ENCODE results near the gene BMERB1.
A peak's percentile ranks its signal among the peaks of the same experiment; 100 is the strongest.
"Not testable (repeated sequence)": the region's sequence is repeated elsewhere in the genome, so short reads cannot be mapped to it uniquely, and the experiment has no call there.

Gene BMERB1

DNA sequence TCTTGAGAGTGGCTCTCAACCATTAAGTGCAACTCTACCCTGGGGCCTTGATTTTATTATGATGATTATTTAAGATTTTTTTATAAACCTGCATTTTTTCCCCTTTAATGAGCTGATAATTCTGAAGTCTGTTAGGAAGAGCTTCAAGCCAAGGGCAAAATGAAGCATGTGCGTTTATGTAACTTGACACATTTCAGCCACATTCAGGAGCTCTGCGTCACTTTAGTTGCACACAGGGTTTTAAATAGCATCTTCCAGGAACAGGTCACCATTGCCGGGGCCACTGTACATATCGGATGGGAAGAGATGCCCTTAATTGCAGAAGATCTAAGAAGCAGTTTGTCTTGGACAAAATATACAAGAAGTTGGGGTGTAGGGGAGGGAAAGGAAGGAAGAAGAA is 89.6 kb downstream of the BMERB1 start:
- DNase-seq (ENCODE audit: low read depth in 2 of 2), result no peak

DNA sequence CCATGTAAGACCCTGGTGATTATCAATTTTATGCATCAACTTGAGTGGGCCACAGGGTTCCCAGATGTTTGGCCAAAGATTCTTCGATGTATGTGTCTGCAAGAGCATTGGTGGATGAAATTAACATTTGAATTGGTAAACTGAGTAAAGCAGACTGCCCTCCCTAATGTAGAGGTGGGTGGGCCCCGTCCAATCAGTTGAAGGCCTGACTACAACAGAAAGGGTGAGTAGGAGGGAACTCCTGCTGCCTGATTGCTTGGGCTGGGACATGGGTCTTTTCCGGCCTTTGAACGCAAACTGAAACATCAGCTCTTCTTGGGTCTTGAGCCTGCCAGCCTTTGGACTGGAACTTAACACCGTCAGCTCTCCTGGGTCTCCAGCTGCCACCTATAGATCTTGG is 90.6 kb downstream of the BMERB1 start:
- no peak for DNase-seq (ENCODE audit: low read depth in 2 of 2)

DNA sequence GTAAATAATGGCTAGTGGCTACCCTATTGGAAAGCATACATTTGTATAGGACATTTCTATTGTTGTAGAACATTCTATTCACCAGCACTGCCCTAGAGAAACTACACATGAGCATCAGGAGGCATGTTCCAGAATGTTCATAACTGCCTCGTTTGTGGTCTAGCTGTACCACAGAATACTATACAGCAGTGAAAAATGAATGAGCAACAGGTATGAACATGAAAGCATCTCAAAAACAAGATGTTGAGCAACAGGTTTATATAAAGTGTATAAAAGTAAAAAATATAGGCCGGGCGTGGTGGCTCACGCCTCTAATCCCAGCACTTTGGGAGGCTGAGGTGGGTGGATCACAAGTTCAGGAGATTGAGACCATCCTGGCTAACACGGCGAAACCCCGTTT is 91.7 kb downstream of the BMERB1 start:
- DNase-seq (ENCODE audit: low read depth in 2 of 2), result no peak

DNA sequence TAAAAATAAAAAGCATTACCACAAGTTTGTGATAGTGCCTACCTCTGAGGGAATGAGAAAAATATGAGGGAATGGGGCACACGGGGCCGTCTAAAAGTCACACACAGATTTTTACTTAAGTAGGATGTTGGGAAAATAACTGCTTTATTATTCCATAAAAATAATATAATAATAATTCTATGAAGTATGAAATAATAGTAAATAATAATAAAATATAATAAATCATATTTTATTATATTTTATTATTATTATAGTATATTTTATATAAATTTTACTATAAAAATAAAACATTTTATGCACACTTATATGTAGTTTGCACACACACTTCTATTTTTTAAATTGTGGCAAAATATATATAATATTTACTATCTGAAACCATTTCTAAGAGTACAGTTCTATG is 92.3 kb downstream of the BMERB1 start:
- no peak for DNase-seq (ENCODE audit: low read depth in 2 of 2)

DNA sequence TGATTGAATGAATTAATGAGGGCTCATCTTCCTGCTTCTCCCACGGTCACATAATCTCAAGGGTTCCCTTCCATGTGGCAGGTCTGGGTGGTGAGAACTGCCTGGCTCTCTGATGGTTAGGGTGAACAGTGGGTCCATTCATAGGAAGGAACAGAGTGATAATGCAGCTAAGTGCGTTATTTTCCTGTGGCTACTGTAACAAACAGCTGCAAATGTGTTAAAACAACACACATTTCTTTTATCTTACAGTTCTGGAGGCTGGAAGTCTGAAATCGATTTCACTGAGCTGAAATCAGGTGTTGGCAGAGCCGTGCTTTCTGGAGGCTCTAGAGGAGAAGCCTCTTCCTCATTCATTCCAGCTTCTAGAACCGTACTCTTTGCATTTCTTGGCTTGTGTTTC is 95.3 kb downstream of the BMERB1 start:
- no peak for DNase-seq (ENCODE audit: low read depth in 2 of 2)

DNA sequence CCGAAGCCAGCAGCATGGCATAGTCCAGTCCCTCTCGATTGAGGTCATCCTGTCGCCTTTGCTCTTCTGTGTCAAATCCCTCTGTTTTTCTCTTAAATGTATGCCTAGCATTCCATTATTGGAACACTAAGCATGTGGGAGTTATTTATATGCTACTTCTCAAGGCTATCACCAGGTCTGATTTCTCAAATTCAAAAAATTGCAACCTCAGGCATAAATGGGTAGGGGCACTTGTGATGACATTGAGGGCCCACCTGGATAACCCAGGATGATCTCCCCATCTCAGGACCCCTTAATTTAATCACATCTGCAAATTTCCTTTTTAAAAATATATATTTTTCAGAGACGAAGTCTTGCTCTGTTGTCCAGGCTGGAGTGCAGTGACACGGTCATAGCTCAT is 95.7 kb downstream of the BMERB1 start:
- no peak for DNase-seq (ENCODE audit: low read depth in 2 of 2)

DNA sequence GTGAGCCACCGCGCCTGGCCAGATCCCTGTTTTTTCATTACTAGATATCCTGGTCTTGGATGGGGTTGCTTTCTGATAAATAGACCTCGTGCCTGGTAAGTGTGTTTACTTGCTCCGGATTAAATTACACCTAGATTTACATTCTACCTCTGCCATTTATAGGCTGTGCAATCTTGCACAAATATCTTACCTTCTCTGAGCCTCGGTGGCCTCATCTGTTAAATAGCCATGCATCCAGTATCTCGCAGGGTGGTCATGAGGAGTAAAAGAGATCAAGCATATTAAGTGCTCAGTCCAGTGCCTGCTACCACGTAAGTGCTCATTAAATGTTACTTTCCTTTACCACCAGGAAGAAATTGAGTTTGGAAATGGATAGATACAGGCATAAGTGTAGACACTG is 98.4 kb downstream of the BMERB1 start:
- no peak for DNase-seq (ENCODE audit: low read depth in 2 of 2)

DNA sequence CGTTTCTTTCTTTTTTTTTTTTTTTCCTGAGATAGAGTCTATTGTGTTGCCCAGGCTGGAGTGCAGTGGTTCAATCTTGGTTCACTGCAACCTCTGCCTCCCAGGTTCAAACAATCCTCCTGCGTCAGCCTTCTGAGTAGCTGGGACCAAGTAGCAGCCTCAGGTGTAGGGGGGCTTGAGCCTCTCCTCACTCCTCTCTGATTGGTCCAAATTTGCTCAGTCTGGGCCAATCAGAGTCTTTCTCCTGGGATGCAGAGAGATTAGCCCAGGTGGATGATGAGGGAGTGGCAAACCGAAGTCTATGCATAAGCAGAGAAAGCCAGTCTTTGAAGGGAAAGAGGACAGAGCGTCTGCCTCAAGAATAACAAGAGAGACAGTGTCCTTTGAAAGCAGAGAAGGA is 99.0 kb downstream of the BMERB1 start:
- DNase-seq (ENCODE audit: low read depth in 2 of 2), result no peak

DNA sequence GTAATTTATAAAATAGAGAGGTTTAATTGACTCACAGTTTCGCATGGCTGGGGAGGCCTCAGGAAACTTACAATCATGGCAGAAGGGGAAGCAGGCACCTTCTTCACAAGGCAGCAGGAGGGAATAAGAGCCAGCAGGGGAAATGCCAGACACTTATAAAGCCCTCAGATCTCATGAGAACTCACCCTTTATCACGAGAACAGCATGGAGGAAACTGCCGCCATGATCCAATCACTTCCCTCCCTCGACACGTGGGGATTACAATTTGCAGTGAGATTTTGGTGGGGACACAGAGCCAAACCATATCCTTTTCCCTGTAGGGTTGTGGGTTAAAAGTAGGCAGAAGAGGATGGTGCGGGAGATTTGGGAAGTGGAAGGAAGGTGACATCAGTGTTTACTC is 101.4 kb downstream of the BMERB1 start:
- DNase-seq (ENCODE audit: low read depth in 2 of 2), result no peak

DNA sequence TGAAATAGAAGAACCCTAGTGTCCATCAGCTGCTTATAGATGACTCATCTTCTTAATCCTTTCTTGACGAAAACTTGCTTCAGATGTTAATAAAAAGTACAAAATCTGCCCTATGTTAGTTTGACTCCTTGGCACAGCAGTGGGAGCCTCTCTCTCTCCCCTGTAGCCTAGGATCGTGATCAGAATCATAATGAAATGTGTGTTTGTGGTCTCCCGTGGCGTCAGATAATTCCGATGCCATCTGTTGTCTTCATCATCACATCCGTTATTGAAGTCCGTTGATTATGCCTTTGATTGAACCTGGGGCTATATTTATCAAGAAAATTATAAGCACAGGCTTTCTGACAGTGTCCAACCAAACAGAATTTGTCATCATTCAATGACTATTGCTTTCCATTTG is 102.5 kb downstream of the BMERB1 start:
- DNase-seq (ENCODE audit: low read depth in 2 of 2), result no peak

DNA sequence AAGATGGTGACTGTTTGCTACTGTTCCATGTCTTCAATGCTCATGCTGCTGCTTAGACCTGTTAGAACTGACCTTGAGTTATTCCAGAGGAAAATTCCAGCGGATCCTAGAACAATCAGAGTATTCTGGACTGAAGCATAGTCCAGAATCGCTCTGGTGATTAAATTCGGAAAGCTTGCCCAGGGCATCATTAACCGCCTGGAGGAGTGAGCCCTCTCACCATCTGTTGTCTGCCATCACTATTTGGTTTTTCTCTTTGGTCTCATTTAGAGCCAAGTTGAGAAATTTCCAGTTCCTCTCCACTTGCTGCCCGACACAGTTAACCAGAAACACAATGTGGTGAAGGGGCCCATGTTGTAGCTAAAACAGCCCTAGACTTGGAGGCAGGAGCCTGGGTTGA is 104.1 kb downstream of the BMERB1 start:
- DNase-seq (ENCODE audit: low read depth in 2 of 2), result no peak

DNA sequence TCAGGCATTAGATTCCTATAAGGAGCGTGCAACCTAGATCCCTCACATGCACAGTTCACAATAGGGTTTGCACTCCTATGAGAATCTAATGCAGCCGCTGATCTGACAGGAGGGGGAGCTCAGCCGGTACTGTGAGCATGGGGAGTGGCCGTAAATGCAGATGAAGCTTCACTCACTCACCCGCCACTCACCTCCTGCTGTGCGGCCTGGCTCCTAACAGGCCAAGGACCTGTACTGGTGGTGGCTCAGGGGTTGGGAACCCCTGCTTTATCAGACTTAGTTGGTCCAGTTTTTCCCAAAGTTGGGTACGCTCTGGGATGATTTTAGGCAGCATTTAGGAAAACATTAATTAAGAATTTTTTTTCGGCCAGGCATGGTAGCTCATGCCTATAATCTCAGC is 104.8 kb downstream of the BMERB1 start:
- DNase-seq (ENCODE audit: low read depth in 2 of 2), result no peak

DNA sequence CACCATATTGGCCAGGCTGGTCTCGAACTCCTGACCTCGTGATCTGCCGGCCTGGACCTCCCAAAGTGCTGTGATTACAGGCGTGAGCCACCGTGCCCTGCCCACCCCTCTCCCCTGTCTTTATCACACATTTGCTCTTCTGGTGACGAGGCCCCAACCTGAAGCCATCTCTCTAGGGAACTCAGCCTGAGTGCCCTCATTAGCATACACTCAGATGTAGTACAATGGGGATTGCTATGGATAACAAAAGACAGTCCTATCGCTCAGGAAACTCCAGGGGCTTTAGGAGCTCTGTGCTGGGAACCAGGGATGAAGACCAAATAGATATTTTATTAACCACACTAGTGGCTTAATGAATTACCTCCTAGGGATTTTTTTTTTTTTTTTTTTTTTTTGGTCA is 107.9 kb downstream of the BMERB1 start:
- DNase-seq (ENCODE audit: low read depth in 2 of 2), result no peak

DNA sequence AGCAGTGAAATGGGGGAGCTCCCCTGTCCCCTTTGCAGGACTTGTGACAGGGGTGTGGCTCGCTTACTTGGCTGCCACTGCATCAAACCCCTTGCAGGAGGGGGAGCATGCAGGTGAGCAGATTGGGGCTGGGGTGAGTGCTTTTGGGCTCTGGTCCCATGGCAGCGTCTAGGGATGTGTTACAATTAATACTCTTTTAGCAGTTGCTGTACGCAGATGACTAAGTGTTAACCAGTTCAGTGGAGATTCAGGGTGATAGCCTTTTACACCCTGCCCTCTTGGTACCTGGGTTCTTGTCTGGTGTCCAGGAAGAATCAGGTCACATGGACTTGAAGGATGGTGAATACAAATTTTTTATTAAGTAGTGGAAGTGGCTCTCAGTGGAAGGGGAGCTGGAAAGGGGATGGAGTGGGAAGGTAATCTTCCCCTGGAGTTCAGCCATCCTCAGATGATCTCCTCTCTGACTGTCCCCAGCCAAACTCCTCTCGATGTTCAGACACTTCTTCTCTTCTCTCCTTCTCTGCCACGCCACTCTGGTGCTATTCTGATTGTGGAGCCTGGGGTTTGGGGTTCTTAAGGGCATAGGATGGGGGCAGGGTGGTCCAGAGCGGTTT is 108.5 kb downstream of the BMERB1 start:
- DNase-seq (ENCODE audit: low read depth in 2 of 2), result no peak

DNA sequence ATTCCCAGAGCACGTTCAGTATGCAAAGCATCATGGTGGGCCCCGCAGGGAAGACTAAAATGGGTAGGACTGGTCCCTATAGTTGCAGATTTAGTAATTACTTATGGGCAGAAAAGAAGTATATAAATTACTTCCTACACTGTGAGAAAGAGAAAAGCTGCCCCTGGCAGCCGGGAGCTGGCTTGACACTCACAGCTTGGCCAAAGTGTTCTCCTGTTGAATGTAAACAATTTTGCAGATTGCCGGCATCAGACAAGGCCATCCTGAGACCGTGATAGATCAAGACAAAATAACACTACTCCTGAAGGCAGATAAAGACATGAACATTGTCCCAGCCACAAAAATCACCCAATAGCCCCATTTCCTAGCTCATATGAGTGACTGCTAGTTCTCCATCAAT is 110.0 kb downstream of the BMERB1 start:
- no peak for DNase-seq (ENCODE audit: low read depth in 2 of 2)

DNA sequence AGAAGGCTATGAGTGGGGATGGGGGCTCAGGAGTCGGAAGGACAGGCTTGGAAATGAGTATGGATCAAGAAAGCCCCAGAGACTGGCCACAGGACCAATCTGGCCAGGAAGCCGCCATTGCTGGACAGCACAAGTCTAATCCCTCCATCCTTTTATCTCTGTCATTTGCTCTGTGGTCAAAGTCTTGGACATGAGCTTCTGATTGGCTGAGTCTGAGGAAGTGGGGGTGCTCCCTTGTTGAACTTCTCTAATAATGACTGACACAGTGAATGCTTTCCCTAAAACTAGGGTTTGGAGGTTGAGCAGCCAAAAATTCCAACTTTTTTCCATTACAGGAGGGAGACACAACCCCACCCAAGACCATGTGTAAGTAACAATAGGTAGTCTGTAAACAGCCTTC is 111.2 kb downstream of the BMERB1 start:
- no peak for DNase-seq (ENCODE audit: low read depth in 2 of 2)

DNA sequence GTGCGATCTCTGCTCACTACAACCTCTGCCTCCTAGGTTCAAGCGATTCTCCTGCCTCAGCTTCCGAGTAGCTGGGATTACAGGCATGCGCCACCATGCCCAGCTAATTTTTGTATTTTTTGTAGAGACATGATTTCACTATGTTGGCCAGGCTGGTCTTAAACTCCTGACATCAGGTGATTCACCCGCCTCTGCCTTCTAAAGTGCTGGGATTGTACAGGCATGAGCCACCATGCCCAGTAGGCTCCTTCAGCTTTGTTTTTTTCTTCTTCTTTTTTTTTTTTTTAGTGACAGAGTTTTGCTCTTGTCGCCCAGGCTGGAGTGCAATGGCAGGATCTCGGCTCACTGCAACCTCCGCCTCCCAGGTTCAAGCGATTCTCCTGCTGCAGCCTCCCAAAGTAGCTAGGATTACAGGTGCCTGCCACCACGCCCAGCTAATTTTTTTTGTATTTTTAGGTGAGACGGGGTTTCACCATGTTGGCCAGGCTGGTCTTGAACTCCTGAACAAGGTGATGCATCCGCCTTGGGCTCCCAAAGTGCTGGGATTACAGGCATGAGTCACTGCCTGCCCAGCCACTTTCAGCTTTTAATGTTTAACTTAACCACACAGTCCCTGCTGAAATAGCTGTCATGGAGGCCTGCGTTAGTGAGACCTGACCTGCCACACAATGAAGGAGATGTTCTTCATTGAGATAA is 112.8 kb downstream of the BMERB1 start:
- not testable (repeated sequence) for DNase-seq (ENCODE audit: low read depth in 2 of 2)

DNA sequence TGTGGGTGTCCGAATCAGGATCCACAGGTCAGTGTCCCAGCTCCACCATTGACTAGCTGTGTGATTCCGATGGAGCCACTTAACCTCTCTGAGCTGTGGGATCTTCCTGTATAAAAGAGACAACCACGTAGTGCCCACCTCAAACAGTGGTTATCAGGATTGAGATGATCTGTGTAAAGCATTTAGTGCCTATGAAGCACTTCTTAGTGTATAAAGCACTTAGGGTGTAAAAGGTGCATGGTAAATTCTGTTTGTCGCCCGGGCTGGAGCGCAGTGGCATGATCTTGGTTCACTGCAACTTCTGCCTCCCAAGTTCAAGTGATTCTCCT is 113.3 kb downstream of the BMERB1 start:
- DNase-seq (ENCODE audit: low read depth in 2 of 2), result no peak

DNA sequence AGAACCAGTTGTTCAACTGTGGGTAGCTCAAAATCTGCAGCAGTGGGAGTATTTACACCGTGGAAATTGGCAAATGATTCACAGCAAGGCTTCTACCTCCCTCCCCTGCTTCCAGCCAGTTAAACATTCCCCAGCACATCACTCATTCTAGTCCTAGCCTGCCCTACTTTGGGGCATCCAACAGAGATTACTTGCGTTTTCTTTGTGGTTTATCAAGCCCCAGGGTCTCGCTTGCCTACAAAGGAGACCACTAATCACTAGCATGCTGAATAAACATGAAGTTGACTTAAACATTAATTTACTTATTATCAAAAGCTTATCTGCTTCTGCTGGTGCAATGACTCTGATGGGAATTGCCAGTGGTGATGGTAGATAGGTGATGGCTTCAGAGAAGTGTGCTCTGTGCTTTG is 114.1 kb downstream of the BMERB1 start:
- DNase-seq (ENCODE audit: low read depth in 2 of 2), result no peak

DNA sequence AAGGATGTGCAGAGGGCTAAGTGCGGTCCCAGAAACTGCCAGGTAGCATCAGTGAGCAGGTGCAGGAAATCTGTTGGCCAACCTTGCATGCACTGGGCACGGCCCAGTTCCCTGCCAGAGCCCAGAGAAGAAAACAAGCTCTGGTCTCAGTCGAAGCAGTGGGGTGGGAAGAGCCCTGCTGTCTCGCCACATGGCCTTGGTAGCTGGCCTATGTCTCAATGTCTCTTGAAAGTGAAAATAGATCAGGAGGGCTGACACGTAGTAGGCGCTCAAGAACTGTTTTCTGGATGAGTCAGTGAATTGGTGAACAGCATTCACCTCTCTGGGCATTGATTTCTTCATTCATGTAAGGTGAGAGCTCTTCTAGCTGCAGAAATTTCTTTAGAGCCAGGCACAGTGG is 118.1 kb downstream of the BMERB1 start:
- no peak for DNase-seq (ENCODE audit: low read depth in 2 of 2)

DNA sequence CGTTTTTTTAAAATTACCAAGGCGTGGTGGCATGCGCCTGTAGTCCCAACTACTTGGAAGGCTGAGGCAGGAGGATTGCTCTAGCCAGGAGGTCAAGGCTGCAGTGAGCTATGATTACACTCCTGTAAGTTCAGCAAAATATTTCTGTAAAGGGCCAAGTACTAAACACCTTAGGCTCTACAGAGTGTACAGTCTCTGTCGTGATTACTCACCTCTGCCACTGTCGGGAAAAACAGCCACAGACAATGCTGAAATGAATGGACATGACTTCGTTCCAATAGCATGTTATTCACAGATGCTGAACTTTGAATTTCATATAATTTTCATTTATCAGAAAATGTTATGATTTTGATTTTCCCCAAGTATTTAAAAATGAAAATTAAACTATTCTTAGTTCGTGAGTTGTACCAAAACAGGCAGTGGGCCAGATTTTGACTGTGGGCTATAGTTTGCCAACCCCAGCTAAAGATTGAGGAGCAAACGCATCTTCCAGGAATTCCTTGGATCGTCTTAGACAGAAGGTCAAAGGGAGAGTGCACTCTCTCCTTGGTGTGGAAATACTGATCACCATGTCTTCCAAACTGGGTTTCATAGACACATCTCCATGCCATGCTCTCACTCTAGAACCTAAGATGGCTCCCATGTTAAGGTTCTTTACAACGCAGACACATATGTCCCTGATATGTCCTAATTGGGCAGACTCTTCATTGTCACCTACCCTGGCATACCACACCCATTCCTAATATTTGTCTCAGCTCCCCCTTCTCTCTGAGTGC is 119.1 kb downstream of the BMERB1 start:
- peak in 1 of 2 donors; percentile 13 for DNase-seq (ENCODE audit: low read depth in 2 of 2)

DNA sequence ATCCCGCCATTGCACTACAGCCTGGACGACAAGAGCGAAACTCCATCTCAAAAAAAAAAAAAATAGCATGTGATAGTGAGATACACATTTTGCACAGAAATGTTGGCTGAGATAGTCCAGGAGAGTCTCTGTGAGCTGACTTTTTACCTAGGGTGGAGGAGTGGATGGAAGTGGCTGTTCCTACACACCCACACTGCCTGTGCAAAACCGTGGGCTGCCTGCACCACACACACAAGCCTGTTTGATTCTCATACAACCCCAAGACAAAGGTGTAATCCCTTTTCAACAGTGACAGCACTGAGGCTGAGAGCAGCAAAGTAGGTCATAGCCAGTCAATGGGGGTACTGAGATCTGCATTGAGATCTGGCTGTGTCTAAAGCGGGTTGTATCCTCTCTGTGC is 121.7 kb downstream of the BMERB1 start:
- DNase-seq (ENCODE audit: low read depth in 2 of 2), result no peak

DNA sequence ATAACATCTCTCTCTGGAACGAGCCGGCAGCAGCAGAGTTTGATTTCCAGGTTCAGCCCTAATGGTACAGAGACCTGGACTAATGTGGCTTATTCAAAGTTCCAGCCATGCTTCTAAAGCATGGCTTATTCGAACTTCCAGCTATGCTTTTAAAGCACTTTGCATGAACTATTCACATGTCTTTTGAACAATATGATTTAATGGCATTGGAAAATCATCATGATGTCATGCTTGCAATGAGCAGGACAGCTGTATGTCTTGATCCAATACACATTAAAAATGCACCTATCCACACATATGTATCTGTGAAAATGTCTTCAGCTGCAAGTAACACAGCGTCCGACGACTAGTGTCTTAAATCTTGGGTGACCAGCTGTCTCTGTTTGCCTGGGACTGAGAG is 122.9 kb downstream of the BMERB1 start:
- no peak for DNase-seq (ENCODE audit: low read depth in 2 of 2)
